G401 (cell line): ENCODE measurements around the gene GARIN5A. TPM values are rescaled to one million over a fixed set of nuclear protein-coding genes. Genes with fewer than 3 reads are reported as not detected.
A peak's percentile ranks its signal among the peaks of the same experiment; 100 is the strongest.

ENCODE experiments used
- DNase-seq: peaks from one replicate; pipeline ENCODE4 v3.0.0-alpha.2; 2015; ENCODE audit warnings: low spot score
- in situ Hi-C: cut with HindIII; loops from 2 replicates; pipeline ENCODE4 v1.10.0; 2016; ENCODE audit warnings: low sequenced_read_pairs, mixed read lengths
- total RNA-seq: library from RNA; depleted of rRNA; stranded (reverse); fragments of >200 nt; shearing (Covaris generic); gene quantifications from 2 replicates; pipeline ENCODE4 v1.2.3, GENCODE V29; 2014; rRNA removed

GARIN5A gene
- 0.10 and 1.5 TPM in 2 replicates for total RNA-seq

GRCh38 chr19:50476224-50476906 lies at the start of gene GARIN5A, which contains the start of gene EMC10:
GARIN5A (minus strand) TSS chr19:50476848; CDS start chr19:50476388, 460 bp downstream.
EMC10 (plus strand) TSS chr19:50476507; CDS start chr19:50476545, 38 bp downstream.
- in situ Hi-C loops, result no loop called here

GRCh38 chr19:50522881-50523280 lies 46.2 kb upstream of the GARIN5A start:
- DNase-seq, result no peak
- in situ Hi-C loops, result no loop called here

More at GRCh38 chr19:50476224-50476906, at the start of gene GARIN5A, which contains the start of gene EMC10:
- peak; percentile 90 for DNase-seq

GRCh38 chr19:50520822-50521465 lies 44.3 kb upstream of the GARIN5A start:
- peak; percentile 55 for DNase-seq
- in situ Hi-C loops, result no loop called here

- in situ Hi-C loops, result no loop called here
- no peak for DNase-seq
Observed at GRCh38 chr19:50519006-50519575, 42.4 kb upstream of the GARIN5A start.

- in situ Hi-C loops, result no loop called here
- DNase-seq, result no peak
Observed at GRCh38 chr19:50518091-50519005, 41.7 kb upstream of the GARIN5A start.

- DNase-seq, result no peak
- in situ Hi-C loops, result no loop called here
Observed at GRCh38 chr19:50517704-50518075, 41.0 kb upstream of the GARIN5A start.

GRCh38 chr19:50516964-50517703 lies 40.5 kb upstream of the GARIN5A start:
- in situ Hi-C loops, result no loop called here
- no peak for DNase-seq

GRCh38 chr19:50516456-50516855 lies 39.8 kb upstream of the GARIN5A start:
- no peak for DNase-seq
- in situ Hi-C loops, result no loop called here

GRCh38 chr19:50515168-50515561 lies 38.5 kb upstream of the GARIN5A start:
- in situ Hi-C loops, result no loop called here
- no peak for DNase-seq

- in situ Hi-C loops, result no loop called here
- peak; percentile 94 for DNase-seq
Observed at GRCh38 chr19:50514346-50515167, 37.9 kb upstream of the GARIN5A start.

- DNase-seq, result peak; percentile 76
- in situ Hi-C loops, result no loop called here
Observed at GRCh38 chr19:50513746-50514345, 37.2 kb upstream of the GARIN5A start, which contains the start of gene ASPDH. ASPDH (minus strand) TSS chr19:50513913; CDS start chr19:50513823, 90 bp downstream.

GRCh38 chr19:50512999-50513745 lies 36.5 kb upstream of the GARIN5A start:
- in situ Hi-C loops, result no loop called here
- DNase-seq, result no peak

GRCh38 chr19:50512112-50512998 lies 35.7 kb upstream of the GARIN5A start:
- in situ Hi-C loops, result no loop called here
- DNase-seq, result peak; percentile 63

GRCh38 chr19:50511069-50511822 lies 34.6 kb upstream of the GARIN5A start, which contains the start of gene JOSD2:
JOSD2 (minus strand) TSS chr19:50511191; CDS start chr19:50510431, 760 bp downstream.
- in situ Hi-C loops, result no loop called here
- DNase-seq, result peak; percentile 99

- DNase-seq, result no peak
- in situ Hi-C loops, result no loop called here
Observed at GRCh38 chr19:50510700-50511068, 34.0 kb upstream of the GARIN5A start.
